Astrocyte (in vitro differentiated cells and primary cell): ENCODE measurements around the gene PLA2G12A.

Experiments
- CTCF ChIP-seq: IDR thresholded peaks from 2 replicates; pipeline ENCODE4 v1.5.1; 2011; ENCODE audit warnings: low read depth, mild to moderate bottlenecking, inconsistent platforms, low read length, moderate library complexity; ENCODE audit not compliant: insufficient read depth
- EZH2 ChIP-seq: IDR thresholded peaks from 2 replicates; pipeline ENCODE4 v1.6.1; 2012; ENCODE audit warnings: mild to moderate bottlenecking, low read length, inconsistent platforms; ENCODE audit not compliant: insufficient read depth

DNA sequence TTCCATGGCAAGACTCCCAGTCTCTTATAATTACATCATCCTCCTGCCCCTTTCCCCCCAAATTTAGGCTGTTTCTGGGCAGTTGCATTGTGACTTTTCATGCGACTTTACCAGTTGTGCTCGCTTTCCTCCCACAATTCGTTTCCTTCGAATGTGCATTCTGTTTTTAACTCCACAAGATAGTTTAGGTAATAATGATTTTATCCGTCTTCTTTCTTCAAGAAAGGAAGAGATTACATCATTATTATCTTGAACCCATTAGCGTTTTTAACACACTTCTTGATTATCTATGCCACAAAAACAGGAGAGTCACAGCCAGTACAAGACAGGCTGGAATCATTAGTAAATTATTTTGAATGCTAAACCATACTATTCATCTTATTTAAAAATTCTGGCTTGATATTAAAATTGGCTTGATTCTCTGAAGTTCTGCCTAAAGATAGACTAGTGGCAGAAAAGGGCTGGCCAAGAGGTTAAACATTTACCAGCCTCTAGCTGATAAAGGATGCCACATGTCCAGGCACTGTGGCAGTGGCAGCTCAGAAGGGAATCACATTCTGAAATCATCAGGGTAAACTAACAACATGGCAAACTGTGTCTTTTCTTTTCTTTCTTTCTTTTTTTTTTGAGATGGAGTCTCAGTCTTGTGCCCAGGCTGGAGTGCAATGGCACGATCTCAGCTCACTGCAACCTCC lies 19.7 kb upstream of the PLA2G12A start:
- TF ChIP-seq CTCF (no peak), EZH2 (no peak)
